Activated CD8-positive, alpha-beta memory T cell treated with anti-CD3 and anti-CD28 coated beads, Interleukin-2, amount 50 U/mL, for 4 hours (primary cell): ENCODE measurements around the gene PLCB1.
A peak's percentile ranks its signal among the peaks of the same experiment; 100 is the strongest.

ENCODE experiments used
- DNase-seq: peaks from one replicate; pipeline ENCODE4 v3.0.0-alpha.2; 2020

Gene PLCB1

DNA sequence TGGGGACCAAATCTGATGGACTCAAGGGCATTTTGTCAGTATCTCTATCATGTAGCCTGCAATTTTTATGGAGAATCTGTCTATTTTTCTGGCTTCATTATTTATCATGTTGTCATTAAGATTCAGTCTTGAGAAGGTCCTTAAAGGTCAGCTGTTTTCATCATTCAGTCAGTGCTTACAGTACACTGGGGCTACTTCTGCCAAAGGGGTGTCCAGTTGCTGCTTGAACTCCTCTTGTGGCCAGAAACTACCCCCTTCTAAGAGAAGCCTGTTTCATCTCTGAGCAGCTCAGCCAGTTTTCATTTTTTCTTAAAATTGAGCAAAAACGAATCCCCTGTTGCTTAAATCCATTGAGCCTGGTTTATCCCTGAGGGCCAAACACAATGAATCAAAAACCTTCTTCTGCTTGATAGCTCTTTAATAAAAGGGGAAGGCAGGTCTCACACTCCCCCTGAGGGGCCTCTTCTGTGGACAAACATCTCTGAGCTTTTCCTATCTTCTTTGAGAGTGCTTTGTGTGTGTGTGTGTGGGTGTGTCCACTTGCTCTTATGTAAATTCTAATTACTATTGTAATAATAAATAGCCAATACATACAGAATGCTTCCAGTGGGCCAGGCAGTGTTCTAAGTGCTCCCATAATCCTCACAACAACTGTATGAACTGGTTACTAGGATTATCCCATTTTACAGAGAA is 172.2 kb downstream of the PLCB1 start:
- no peak for DNase-seq

DNA sequence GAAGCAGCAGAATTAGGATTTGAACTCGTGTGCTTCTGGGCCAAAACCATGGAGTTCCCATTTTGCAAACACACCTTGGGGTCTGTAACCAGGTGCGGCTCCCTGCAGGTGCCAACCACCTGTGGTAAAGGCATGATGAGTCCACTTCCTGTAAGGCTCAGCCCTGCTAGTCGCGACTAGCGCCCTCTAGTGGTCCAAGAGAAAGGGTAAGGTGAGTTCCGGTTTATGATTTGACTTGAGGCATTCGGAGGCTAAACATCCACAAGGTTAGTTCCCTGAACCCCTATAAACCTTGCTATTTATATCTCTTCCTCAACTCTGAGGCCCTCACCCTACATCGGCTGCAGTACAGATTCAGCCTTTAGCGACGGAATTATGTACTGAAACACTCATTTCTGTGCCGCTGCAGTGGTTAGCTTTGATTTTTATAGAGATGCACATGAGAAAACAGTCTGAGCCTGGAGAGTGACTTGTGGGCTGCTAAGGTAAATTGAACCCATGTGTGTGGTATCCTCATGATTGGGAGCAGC is 173.4 kb downstream of the PLCB1 start:
- peak; percentile 63 for DNase-seq

DNA sequence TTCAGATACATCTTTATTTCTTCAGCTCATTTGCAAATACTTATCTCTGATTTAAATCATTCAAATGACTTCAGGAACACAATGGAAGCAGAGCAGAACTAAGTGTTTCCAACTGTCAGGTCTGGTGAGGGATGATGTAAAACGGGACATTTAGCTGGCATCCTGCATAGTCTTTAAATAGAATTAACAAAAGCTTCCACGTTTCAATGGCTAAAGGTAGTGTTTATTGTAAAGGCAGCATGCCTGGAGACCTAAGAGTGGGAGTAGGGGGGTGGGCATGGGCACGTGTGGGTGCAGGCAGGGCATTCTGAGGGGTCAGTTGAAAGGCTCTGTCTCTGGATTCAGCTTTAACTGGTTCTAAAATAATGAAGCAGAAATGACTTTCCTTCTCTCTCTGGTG is 174.9 kb downstream of the PLCB1 start:
- no peak for DNase-seq

DNA sequence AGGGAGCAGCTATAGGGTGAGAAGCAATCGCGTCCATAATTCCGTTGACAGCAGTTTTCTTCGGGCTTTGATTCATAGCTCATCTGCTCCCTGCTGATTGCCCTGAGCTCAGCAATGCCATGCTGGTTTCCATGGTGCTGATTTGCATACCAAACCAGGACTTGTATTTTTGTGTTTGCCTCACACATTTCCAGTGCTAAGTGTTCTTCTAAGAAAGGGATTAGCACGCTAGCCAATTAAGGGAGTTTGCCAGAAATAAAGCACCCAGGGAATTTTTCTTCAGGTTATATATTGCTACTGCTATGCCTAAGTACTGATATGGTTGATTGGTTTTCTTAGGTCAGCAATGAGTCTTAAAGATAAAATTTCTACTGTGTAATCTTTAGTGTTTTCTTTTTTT is 177.6 kb downstream of the PLCB1 start:
- no peak for DNase-seq

DNA sequence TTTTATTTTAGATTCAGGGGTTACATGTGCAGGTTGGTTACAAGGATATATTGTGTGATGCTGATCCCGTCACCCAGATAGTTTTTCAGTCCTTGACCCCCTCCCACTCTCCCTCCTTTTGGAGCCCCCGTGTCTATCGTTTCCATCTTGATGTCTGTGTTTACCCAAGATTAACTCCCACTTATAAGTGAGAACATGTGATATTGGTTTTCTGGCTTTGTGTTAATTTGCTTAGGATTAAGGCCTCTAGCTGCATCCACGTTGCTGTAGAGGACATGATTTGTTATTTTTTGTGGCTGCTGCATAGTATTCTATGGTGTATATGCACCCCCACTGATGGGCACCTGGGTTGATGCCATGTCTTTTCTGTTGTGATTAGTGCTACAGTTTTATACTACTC is 178.6 kb downstream of the PLCB1 start:
- DNase-seq, result no peak

DNA sequence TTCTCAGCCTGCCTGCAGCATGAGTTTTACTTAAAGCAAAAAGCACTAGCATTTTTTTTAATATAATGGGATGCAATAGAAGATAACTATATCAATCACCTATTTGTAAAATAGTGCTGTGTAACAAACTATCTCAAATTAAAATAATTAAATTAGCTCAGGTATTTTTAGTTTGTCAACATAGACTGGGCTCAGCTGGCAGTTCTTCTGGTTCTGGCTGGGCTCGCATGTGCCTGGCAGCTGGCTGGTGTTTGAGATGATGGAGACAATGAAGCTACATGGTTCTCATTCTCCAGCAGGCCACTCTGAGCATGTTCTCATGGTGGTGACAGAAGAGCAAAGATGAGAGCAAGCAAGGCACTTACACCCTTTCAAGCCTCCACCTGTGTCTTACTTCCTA is 181.0 kb downstream of the PLCB1 start:
- DNase-seq, result no peak

DNA sequence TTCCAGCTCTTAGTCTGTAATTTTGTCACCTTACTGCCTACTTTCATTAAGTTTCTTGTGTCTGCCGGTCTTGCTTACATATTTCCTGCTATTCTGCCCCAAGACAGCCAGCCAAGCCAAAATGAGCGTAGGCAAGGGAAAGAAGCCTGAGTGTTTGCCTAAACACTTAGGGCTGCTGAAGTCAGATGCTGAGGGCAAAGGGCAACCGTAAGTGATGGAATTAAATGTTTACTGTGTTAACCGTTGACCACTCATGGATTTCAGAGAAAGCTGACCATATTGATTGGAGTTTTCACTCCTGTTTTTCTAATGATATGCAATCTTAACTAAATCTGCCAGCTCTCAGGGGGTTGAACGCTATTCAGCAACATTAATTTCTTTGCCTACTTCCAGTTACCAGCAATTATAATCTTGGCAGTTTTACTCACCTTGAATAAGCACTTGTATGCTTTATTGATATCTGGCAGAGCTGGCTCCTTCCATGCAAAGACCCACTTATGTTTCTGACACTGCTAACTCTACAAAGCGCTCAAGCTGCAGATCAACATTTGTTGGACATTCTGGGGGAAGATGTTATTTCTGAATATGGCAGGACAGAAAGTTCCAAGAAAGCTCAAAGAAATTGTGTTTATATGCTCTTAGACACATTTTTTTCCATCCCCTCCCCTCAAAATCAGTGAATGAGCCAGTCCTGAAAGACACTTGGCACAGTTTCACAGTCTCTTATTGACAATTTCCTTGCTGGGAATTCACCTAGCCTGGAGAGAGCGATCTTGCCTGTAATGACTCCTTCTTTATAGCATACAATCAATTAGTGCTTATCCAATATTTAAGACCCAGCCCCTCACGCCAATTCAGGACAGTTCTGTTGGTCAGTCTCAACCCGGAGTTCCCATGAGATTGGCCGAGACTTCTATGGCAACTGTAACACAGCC is 183.8 kb downstream of the PLCB1 start:
- no peak for DNase-seq

DNA sequence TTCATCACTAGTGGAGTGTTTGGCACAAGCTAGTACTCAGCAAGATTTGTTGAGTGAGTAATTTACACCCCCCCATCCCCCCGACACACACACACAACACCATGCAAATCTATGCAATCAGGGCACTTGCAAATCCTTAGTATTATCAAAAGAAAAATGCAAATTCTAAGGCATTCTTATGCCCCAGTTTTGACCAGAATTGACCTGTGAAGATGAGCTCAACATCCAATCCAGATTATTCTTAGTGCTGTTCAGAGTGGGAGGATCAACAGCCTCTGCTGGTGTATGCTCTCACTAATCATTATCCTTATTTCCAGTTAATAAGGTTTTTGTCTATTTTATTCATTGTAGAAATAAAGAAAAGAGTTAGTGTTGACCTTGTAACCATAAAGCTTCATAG is 185.4 kb downstream of the PLCB1 start:
- no peak for DNase-seq

DNA sequence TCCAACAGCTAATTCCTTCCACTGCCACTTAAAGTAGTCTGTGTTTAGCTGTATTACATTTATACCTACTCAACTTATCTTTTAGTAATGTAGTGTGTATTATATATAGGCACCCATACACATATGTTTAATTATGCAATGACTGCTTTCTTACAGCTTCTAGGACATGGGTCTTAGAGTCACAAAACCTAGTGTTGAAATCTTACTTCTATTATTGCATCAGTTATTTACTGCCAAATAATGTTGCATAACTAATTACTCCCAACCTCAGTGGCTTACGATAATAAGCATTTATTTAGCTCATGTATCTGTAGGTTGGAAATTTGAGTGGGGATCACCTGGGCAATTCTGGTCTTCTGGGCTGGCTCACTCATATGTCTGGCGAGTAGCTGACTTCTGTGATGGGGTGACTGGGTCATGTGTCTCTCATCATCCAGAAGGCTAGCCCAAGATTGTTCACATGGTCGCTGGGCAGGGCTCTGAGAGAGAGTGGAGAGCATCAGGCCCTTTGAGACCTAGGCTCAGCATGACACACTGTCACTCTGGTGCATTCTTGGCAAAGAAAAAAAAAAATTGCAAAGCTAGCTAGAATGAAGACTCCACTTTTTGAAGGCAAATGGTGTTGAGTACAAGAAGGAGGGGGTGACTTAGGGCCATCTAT is 187.0 kb downstream of the PLCB1 start:
- DNase-seq, result no peak

DNA sequence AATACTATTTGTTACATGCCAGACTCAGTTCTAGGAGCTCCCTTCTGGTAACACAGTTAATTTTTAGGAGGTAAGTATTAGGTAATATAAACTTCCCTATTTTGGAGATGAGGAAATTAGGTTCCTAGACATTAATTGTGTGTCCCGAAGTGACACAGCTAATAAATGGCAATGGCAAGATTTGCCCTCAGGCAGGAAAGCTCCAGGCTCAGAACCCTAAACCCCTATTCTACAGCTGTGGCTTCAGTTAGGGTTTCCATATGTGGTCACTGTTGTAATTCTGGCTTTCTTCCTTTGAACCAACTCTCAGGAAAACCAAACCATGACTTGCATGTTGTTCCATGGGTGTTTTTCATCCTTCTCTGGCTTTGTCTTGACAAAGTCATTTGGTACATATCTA is 188.2 kb downstream of the PLCB1 start:
- no peak for DNase-seq

DNA sequence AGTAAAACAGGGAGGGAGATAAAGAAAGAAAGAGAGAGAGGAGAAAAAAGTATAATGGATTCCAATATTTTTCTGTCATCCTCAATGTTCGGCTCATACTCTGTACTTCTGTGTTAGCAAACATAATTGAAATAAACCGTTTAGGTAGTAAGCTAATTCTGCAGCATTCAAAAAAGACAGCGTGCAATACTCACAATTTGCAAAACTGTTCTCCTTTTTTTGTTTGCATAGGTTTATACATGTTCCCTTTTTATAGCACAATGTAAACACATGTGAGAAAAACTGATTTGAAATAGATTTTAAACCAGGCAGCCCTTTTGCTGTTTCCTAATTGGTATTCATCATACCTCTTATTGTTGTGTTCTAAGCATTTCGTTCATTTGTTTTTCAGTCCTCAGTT is 188.9 kb downstream of the PLCB1 start:
- DNase-seq, result no peak

DNA sequence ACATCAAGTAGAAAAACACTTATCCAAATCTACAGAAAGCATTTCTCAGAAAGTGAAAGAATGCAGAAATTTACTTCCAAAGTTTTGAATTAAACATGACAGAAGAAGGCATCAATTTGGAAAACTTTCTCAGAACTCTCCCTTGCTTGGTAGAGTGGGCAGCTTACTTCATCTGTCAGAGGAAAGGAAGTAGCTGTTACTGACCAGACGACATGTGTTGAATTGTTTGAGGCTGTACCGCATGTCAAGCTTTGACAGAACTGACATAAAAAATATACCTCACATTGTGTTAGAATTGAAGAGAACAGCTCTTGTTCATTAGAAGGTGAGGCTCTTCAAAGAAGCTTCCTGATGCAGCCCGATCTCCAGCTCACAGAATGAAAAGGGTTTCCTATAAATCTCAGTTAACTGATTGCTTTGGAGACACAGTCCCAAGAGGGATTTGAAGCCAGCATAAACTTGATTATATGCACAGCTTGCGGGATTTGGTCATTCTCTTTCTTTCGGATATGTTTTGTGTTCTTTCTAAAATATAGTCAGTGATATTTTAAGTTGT is 190.7 kb downstream of the PLCB1 start:
- no peak for DNase-seq

DNA sequence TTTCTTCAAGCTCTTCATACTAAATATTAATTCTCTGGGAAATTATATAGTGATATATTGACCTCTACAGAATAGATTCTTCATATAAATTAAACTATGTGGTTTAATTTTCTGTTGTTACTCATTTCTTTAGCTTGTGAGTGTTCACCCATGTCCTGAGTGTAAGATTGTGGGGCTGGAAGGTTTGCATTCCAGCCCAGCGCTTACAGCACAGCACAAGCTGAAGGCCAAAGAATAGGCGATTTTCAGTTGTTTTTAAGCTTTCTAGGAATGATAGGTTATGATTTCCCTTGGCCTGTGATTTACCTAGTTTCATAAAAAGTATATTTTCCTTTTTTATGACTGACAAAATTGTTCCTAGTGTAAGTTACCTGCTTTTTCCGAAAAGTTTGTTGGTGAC is 194.1 kb downstream of the PLCB1 start:
- DNase-seq, result no peak

DNA sequence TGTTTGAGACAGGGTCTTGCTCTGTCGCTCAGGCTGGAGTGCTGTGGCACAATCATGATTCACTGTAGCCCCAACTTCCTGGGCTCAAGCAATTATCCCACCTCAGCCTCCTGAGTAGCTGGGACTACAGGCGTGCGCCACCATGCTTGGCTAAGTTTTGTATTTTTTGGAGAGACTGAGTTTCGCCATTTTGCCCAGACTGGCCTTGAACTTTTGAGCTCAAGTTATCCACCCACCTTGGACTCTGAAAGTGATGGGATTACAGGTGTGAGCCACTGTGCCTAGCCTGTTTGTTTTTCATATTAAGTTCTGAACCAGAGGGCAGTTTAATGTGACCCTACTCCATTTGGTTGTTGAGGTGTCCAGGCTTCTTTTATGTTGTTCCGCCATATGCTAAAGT is 194.8 kb downstream of the PLCB1 start:
- DNase-seq, result no peak

DNA sequence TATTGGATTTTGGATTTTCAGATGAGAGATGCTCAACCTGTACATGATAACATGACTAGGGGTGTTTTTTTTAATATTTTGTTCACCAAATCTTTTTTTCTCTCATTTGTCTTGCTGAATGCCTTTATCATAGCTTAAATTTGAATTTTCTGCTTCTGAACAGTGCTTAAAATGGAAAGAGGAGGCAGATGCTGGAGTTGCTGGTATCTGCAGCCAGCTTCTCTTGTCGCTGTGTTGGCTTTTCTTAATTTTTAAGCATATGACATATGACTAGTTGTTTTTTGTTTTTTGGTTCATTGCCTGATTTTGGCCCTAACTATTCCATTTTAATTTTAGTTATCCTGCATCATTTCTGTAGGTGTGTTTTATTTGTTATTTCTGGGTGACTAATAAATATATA is 196.1 kb downstream of the PLCB1 start:
- no peak for DNase-seq

DNA sequence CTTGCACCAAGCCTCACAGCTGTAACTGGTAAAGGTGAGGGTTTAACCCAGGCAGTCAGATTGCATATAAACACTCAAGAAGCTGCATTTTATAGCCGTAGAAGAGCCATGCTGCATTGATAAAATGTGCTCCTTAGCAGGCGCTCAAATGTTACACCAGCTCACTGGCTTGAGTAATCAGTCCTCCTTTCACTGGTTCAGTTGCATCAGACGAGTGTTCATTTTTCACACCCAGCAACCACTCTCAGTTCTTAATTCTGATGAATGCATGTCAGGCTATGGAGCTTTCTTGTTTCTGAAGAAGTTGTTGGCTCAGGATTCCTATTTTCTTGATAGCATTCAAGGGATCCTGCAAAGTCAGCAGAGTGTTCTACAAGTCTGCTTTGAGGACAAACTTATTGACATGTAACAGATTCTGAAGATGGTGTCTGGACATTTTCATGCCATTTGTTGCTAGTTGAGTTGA is 198.3 kb downstream of the PLCB1 start:
- DNase-seq, result no peak

DNA sequence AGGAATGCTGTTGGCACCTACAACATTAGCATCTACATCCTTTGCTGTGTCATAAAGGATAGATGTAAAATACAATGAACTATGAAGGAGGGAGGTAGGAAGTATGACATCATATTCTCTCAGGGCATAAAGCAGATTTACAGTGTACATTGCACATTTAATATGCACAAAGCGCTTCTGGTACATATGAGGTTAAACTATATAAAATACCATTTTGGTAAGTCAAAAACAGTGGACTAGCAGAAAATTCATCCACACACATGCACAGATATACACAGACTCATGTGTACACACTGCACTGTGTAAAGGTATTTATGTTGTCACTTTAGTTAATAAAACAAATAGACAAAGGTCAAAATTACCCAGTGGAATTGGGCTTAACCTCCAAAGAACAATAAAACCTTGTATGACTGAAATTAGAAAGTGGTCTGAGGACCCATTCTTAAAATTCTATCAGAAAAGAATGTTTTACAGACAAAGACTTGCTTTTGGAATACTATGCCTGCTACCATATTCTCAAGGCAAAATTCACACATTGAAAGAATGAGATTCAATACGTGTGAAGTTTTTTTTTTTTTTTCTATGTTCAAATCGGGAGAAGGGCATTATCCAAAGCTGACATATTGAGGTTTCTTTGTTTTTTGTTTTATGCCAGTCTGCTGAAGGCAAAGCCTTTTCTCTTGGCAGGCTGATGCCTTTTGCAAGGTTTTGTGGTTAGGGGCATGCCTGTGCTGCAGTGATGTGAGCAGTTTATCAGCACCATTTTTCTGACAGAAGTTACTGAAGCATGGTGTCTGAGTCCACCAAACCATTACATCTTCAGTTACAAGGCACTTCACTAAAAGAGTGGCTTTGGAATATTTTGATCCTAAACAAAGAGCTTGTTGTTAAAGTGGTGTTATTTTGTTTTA is 199.0 kb downstream of the PLCB1 start:
- no peak for DNase-seq

DNA sequence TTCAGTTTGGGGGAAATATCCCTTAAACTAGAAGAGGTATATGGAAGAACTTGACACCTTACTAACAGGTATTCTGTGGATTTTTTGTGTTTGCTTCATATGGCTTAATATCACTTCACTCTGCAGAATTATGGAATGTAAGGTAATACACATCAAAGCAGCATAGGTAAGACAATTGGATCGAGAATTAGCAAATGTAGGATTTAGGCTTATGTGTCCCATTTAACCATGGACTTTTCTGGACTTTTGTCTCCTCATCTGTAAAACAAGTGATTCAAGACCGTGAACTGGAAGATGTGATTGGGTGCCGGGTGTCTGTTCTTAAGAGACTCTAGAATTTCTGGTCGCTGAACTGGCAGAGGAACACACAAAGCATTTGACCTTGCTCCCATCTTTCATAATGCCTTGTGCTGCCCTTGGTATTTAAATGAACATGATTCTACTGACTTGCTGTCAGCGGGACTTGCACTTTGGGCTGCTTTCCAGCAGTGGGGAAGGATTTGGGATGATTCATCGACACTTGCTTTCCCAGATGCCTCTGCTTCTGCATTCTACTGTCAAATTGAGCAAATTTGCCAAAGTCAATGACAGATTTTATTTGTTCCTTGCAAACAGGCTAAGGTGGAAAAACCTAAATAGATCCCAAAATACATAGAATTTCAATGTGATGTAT is 199.8 kb downstream of the PLCB1 start:
- no peak for DNase-seq

DNA sequence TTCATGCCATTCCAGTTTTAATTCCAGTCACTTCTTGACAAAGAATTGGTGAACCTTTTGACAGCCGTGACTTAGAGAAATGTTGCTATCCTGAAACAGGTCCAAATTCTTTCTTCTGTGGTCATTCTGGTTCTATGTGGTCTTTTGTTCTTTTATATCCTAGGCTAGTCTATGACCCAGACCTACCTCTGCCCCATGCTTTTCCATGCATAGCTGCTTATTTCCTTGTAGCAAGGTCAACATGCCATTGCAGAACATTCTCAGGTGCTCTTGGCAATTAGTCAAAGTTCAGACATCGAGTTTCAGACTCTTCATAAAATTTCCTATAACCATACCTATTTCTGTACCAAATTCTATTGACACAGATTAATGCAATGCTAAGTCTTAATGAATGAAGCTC is 202.6 kb downstream of the PLCB1 start:
- DNase-seq, result no peak

DNA sequence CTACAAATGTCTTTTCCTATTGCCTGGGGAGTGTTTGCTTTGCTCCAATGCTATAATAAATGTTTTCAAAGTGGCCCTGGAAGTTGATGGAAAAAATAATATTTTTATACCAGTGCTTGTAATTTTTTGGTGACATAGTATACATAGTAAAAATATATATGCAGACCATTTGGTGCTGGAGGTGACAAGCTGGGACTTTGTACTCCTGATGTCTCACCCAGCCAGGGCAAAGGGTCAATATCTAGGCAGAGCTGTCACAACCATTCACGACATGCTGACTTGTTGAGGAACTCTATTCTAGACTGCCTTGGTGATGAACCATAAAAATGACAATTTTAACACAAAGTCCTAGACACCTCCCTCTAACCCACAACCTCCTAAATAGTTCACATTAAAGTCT is 203.0 kb downstream of the PLCB1 start:
- DNase-seq, result no peak

DNA sequence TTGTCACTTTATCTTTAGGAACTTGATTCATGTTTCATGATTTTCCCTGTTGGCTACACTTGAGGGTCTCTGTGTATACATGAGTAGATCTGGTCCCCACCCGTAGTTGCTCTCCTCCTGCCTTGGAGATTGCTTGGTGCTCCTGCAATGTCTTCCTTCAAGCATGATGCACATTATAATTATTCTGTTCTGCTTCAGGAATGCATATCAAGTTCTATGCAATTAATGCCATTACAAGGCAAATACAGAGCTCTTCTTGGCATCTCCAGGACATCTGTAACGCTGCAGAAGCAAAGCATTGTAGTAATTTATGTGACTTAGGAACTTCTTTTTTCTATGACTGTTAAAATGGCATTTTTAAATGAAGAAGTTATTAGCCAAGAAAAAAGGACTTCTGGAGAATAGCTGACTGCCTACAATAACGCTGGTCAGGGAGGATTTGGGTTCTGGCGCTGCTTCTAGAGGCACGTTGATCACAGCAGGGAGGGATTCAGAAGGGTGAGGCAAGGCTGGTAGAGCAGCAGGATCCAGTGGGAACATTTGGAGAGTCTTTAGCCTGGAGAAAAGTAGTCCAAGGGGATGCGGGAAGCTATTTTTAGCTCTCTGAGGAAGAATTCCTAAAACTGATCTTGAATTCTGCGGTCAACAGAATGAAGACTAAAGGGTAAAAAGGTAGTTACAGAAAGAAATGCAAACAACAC is 203.6 kb downstream of the PLCB1 start:
- no peak for DNase-seq
